ENCODE results near the gene IFT25.

GRCh38 chr1:53959664-53960250, 14.3 kb upstream of the IFT25 start:
- TF ChIP-seq, protein P1, sequence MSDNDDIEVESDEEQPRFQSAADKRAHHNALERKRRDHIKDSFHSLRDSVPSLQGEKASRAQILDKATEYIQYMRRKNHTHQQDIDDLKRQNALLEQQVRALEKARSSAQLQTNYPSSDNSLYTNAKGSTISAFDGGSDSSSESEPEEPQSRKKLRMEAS (IDR thresholded peaks at IDR 0.05) = no peak
- TF ChIP-seq REST (IDR thresholded peaks at IDR 0.05; ENCODE audit: low read depth) (no peak), CEBPB (IDR thresholded peaks at IDR 0.05) (no peak), CREB1 (IDR thresholded peaks at IDR 0.05; ENCODE audit: low read depth) (no peak), TCF12 (IDR thresholded peaks at IDR 0.05; ENCODE audit: low read depth) (no peak), EP300 (IDR thresholded peaks at IDR 0.05; ENCODE audit: borderline replicate concordance) (no peak)
